Measurements from ENCODE around the gene SSNA1. TPM values are rescaled to one million over a fixed set of nuclear protein-coding genes. Genes with fewer than 3 reads are reported as not detected.

Gene SSNA1
- total and polyA plus RNA-seq, 9 of the 15 experiments (the other 6 are each of a cell fraction or from before 2014, with no cell fraction given) = 1.9 to 130 (median 57.1) TPM

DNA sequence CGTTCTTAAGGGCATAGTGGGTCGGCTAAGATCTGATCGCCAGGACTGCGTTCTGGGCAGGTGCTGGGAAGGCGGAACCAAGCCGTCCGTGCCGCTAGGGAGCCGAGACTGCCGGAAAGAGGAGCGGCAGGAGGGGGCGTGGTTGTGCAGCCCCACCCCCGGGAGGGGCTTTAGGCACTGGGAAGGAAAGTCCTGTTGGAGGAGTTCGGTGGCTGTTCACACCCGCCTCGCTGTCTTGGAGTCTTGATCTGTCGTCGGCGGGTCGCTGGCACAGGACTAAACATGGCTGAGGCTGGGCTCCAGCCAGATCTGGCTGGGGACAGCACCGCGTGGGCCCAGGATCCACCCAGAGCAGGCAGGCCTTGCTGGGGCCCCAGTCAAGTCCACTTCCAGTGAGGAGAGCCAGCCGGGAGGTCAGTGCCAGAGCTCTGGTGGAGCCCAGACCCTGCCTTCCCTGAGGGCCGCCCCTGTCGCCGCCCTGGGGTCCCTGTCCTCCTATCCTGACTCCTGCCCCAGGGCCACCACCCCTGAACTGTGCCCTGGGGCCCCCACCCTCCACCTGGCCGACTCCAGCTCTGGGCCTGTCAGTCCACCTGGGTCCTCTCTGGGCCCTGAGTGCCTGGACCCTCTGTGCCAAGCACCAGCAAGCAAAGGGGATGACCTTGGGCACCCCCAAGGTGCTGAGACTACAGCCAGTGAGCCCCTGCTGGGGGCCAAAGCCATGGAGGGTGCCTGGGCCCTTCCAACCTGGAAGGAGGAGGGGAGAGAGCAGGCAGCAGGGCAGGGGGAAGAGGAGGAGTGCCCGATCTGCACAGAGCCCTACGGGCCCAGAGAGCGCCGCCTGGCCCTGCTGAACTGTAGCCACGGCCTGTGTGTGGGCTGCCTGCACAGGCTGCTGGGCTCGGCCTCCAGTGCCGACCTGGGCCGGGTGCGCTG lies 29.1 kb downstream of the SSNA1 start (continued):
- TF ChIP-seq PHF8 (IDR thresholded peaks at IDR 0.05; ENCODE audit: borderline replicate concordance, low read length) (peak; percentile 55; the same call in 1 of the 2 replicates), TCF7 (IDR thresholded peaks at IDR 0.05; ENCODE audit: borderline replicate concordance) (no peak), ESRRA (IDR thresholded peaks at IDR 0.05; ENCODE audit: borderline replicate concordance, low read depth) (0 out of 2 replicates have a peak, but pooled peaks have one; percentile 18), ZNF274 (IDR thresholded peaks at IDR 0.05; ENCODE audit: borderline replicate concordance, low read depth, low read length) (no peak), JUN (IDR thresholded peaks at IDR 0.05; ENCODE audit: borderline replicate concordance, low read depth, low read length) (no peak), JUN (CRISPR knock-in tag; IDR thresholded peaks at IDR 0.05; ENCODE audit: borderline replicate concordance) (no peak), SIN3A (IDR thresholded peaks at IDR 0.05; ENCODE audit: borderline replicate concordance in 2 of 2, control insufficient read depth in 1 of 2, low read depth in 2 of 2, low read length in 2 of 2) (peak; percentile 68 to 84; a peak in 2 of 4 replicates), HLTF (IDR thresholded peaks at IDR 0.05) (no peak), THRAP3 (IDR thresholded peaks at IDR 0.05; ENCODE audit: borderline replicate concordance) (no peak), HNRNPK (IDR thresholded peaks at IDR 0.05; ENCODE audit: low read depth, low read length, poor library complexity, severe bottlenecking) (no peak), NFIX (CRISPR knock-in tag; IDR thresholded peaks at IDR 0.05; ENCODE audit: low read depth) (no peak), CBFB (CRISPR knock-in tag; IDR thresholded peaks at IDR 0.05) (no peak), ZBTB1 (CRISPR knock-in tag; IDR thresholded peaks at IDR 0.05; ENCODE audit: borderline replicate concordance, low read depth) (no peak), BCL6 (CRISPR knock-in tag; IDR thresholded peaks at IDR 0.05) (no peak), RBM17 (IDR thresholded peaks at IDR 0.05; ENCODE audit: borderline replicate concordance, low read depth, low read length) (no peak), ZNF124 (CRISPR knock-in tag; IDR thresholded peaks at IDR 0.05) (no peak), ZNF239 (CRISPR knock-in tag; IDR thresholded peaks at IDR 0.05) (no peak), EGR1 (conservative IDR thresholded peaks at IDR 0.05) (0 out of 2 replicates have a peak, but pooled peaks have one; percentile 25), CCAR2 (IDR thresholded peaks at IDR 0.05; ENCODE audit: low read depth, low read length) (no peak), POLR2A (conservative IDR thresholded peaks at IDR 0.05) (peak; percentile 70), KDM5B (IDR thresholded peaks at IDR 0.05; ENCODE audit: insufficient replicate concordance, low read depth, low read length) (peak; percentile 56)
- TF ChIP-seq, protein P1, sequence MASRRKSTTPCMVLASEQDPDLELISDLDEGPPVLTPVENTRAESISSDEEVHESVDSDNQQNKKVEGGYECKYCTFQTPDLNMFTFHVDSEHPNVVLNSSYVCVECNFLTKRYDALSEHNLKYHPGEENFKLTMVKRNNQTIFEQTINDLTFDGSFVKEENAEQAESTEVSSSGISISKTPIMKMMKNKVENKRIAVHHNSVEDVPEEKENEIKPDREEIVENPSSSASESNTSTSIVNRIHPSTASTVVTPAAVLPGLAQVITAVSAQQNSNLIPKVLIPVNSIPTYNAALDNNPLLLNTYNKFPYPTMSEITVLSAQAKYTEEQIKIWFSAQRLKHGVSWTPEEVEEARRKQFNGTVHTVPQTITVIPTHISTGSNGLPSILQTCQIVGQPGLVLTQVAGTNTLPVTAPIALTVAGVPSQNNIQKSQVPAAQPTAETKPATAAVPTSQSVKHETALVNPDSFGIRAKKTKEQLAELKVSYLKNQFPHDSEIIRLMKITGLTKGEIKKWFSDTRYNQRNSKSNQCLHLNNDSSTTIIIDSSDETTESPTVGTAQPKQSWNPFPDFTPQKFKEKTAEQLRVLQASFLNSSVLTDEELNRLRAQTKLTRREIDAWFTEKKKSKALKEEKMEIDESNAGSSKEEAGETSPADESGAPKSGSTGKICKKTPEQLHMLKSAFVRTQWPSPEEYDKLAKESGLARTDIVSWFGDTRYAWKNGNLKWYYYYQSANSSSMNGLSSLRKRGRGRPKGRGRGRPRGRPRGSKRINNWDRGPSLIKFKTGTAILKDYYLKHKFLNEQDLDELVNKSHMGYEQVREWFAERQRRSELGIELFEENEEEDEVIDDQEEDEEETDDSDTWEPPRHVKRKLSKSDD (conservative IDR thresholded peaks at IDR 0.05; ENCODE audit: low read length) = no peak
- TF ChIP-seq, protein P2, sequence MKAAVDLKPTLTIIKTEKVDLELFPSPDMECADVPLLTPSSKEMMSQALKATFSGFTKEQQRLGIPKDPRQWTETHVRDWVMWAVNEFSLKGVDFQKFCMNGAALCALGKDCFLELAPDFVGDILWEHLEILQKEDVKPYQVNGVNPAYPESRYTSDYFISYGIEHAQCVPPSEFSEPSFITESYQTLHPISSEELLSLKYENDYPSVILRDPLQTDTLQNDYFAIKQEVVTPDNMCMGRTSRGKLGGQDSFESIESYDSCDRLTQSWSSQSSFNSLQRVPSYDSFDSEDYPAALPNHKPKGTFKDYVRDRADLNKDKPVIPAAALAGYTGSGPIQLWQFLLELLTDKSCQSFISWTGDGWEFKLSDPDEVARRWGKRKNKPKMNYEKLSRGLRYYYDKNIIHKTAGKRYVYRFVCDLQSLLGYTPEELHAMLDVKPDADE (conservative IDR thresholded peaks at IDR 0.05; ENCODE audit: control insufficient read depth, low read depth, low read length) = 0 out of 2 replicates have a peak, but pooled peaks have one; percentile 48
